T47D (cell line): ENCODE measurements around the gene FOSL2.
"Not testable (repeated sequence)": the region's sequence is repeated elsewhere in the genome, so short reads cannot be mapped to it uniquely, and the experiment has no call there.

Experiments
- DNase-seq, 2 experiments: peaks; one replicate each; pipeline versions ENCODE4 v3.0.0 to v3.0.0-alpha.2; 2011 to 2012; ENCODE audit warnings: low read depth in 1 of 2, low spot score in 1 of 2
- JUND ChIP-seq: IDR thresholded peaks from 2 replicates; pipeline ENCODE4 v1.6.1; 2012; ENCODE audit warnings: low read depth
- in situ Hi-C: cut with HindIII; loops from 2 replicates; pipeline ENCODE4 v1.10.0; 2016; ENCODE audit warnings: low sequenced_read_pairs, low pct_unique_long_range_greater_than_20kb

The FOSL2 gene

GRCh38 chr2:28370354-28370753 is 22.3 kb upstream of the FOSL2 start:
- TF ChIP-seq JUND, result no peak
- in situ Hi-C loops, result no loop called here
- no peak for DNase-seq

- DNase-seq, in situ Hi-C loops: not testable (repeated sequence)
Measured at GRCh38 chr2:28371728-28372127, 20.9 kb upstream of the FOSL2 start.

GRCh38 chr2:28373854-28374253 is 18.8 kb upstream of the FOSL2 start:
- no peak for DNase-seq
- no peak for TF ChIP-seq JUND
- in situ Hi-C loops, result no loop called here

- DNase-seq, result no peak
- in situ Hi-C loops, result no loop called here
- TF ChIP-seq JUND, result no peak
Measured at GRCh38 chr2:28374331-28374730, 18.3 kb upstream of the FOSL2 start.

GRCh38 chr2:28375236-28375635 is 17.4 kb upstream of the FOSL2 start:
- TF ChIP-seq JUND, result no peak
- DNase-seq, result no peak

GRCh38 chr2:28375742-28376631 is 16.7 kb upstream of the FOSL2 start:
- no peak for DNase-seq
- no peak for TF ChIP-seq JUND
- in situ Hi-C loops, result no loop called here

More at GRCh38 chr2:28375236-28375635, 17.4 kb upstream of the FOSL2 start:
- in situ Hi-C loops, result no loop called here

GRCh38 chr2:28377195-28377816 is 15.4 kb upstream of the FOSL2 start:
- TF ChIP-seq JUND, result no peak
- in situ Hi-C loops, result no loop called here
- DNase-seq, result peak in 1 of 2 experiments; percentile 61

GRCh38 chr2:28377984-28378678 is 14.5 kb upstream of the FOSL2 start:
- peak in 1 of 2 experiments; percentile 80 for DNase-seq
- in situ Hi-C loops, result no loop called here
- no peak for TF ChIP-seq JUND

- DNase-seq, result no peak
- in situ Hi-C loops, result no loop called here
- TF ChIP-seq JUND, result no peak
Measured at GRCh38 chr2:28378679-28379584, 13.7 kb upstream of the FOSL2 start.

- no peak for TF ChIP-seq JUND
- in situ Hi-C loops, result no loop called here
- no peak for DNase-seq
Measured at GRCh38 chr2:28380219-28380618, 12.4 kb upstream of the FOSL2 start.

- in situ Hi-C loops, result no loop called here
- DNase-seq, result no peak
- no peak for TF ChIP-seq JUND
Measured at GRCh38 chr2:28381225-28382180, 11.2 kb upstream of the FOSL2 start.
